GM18526 (cell line): ENCODE measurements around the gene WNT5A.

Experiments
- POLR2A ChIP-seq: IDR thresholded peaks from 3 replicates; pipeline ENCODE4 v1.6.1; 2011; ENCODE audit not compliant: insufficient read length; ENCODE audit errors: extremely low read depth

Gene WNT5A

GRCh38 chr3:55486857-55487380 is at the start of gene WNT5A:
Gene WNT5A, minus strand, starts transcription at chr3:55487306. Its CDS starts 321 bp downstream, at chr3:55486985.
- no peak for TF ChIP-seq POLR2A

- no peak for TF ChIP-seq POLR2A
Observed at GRCh38 chr3:55534876-55535275, 47.8 kb upstream of the WNT5A start.

GRCh38 chr3:55532806-55533205 is 45.7 kb upstream of the WNT5A start:
- no peak for TF ChIP-seq POLR2A

- no peak for TF ChIP-seq POLR2A
Observed at GRCh38 chr3:55531321-55531720, 44.2 kb upstream of the WNT5A start.

GRCh38 chr3:55527361-55527760 is 40.3 kb upstream of the WNT5A start:
- TF ChIP-seq POLR2A = no peak

- TF ChIP-seq POLR2A = no peak
Observed at GRCh38 chr3:55526332-55527030, 39.4 kb upstream of the WNT5A start.

GRCh38 chr3:55525436-55525835 is 38.3 kb upstream of the WNT5A start:
- no peak for TF ChIP-seq POLR2A

- no peak for TF ChIP-seq POLR2A
Observed at GRCh38 chr3:55524565-55525244, 37.6 kb upstream of the WNT5A start.

GRCh38 chr3:55523471-55523870 is 36.4 kb upstream of the WNT5A start:
- TF ChIP-seq POLR2A = no peak

GRCh38 chr3:55521738-55522421 is 34.8 kb upstream of the WNT5A start:
- TF ChIP-seq POLR2A = no peak

GRCh38 chr3:55521064-55521737 is 34.1 kb upstream of the WNT5A start:
- TF ChIP-seq POLR2A = no peak

GRCh38 chr3:55519019-55519418 is 31.9 kb upstream of the WNT5A start:
- no peak for TF ChIP-seq POLR2A

- no peak for TF ChIP-seq POLR2A
Observed at GRCh38 chr3:55518451-55518850, 31.3 kb upstream of the WNT5A start.

GRCh38 chr3:55516392-55517030 is 29.4 kb upstream of the WNT5A start:
- TF ChIP-seq POLR2A = no peak
